CD4-positive, alpha-beta T cell (primary cell): ENCODE measurements around the gene PPCS. TPM values are rescaled to one million over a fixed set of nuclear protein-coding genes. Genes with fewer than 3 reads are reported as not detected.
A peak's percentile ranks its signal among the peaks of the same experiment; 100 is the strongest.

ENCODE experiments used
- ATAC-seq: fragments of 200-7000 bp; cut with Tn5 transposase; one replicate; pipeline ENCODE4 v1.10.0; 2022; ENCODE audit warnings: mild to moderate bottlenecking; ENCODE audit not compliant: poor library complexity
- CTCF ChIA-PET: fragments of 350-600 bp; sonication (Branson Sonifier 250); formaldehyde crosslinking; loops from one replicate; lab custom pipeline; 2021; ENCODE audit warnings: antibody characterized with exemption, inconsistent platforms; lab: Charles Lee
- POLR2A ChIA-PET: fragments of 350-600 bp; sonication (Branson Sonifier 250); formaldehyde crosslinking; loops from one replicate; lab custom pipeline; 2021; ENCODE audit warnings: antibody characterized with exemption, inconsistent platforms; lab: Charles Lee
- DNase-seq, 14 experiments: peaks; one replicate each; pipeline ENCODE4 v3.0.0-alpha.2; 2013 to 2020; ENCODE audit warnings: mixed read lengths in 2 of 14
- H3K27ac ChIP-seq, 2 donors: one replicate each; pipeline versions ENCODE4 v1.5.1 to v1.7.0; 2013; ENCODE audit warnings: low read length in 2 of 2, low read depth in 1 of 2, mild to moderate bottlenecking in 1 of 2
- H3K27me3 ChIP-seq, 2 experiments: 1 replicate in 1 of 2; 2 replicates in 1 of 2; pipeline versions ENCODE4 v1.6.1 to v1.7.0; 2013; ENCODE audit warnings: low read length in 2 of 2, control low read depth in 1 of 2, mild to moderate bottlenecking in 1 of 2, moderate library complexity in 1 of 2; ENCODE audit not compliant: insufficient read depth in 2 of 2, control insufficient read depth in 1 of 2
- H3K36me3 ChIP-seq: one replicate; pipeline ENCODE4 v1.6.1; 2013; ENCODE audit warnings: low read length, control low read depth; ENCODE audit not compliant: insufficient read depth
- H3K4me1 ChIP-seq: one replicate; pipeline ENCODE4 v1.6.1; 2013; ENCODE audit warnings: low read length, control low read depth; ENCODE audit not compliant: insufficient read depth
- H3K4me3 ChIP-seq: one replicate; pipeline ENCODE4 v1.5.1; 2013; ENCODE audit warnings: mild to moderate bottlenecking, low read length, moderate library complexity
- H3K9me3 ChIP-seq, 2 experiments: 1 replicate in 1 of 2; 2 replicates in 1 of 2; pipeline versions ENCODE4 v1.6.1 to v1.7.0; 2013; ENCODE audit warnings: low read length in 2 of 2, mild to moderate bottlenecking in 2 of 2, control low read depth in 1 of 2, moderate library complexity in 1 of 2; ENCODE audit not compliant: control insufficient read depth in 1 of 2, insufficient read depth in 1 of 2
- H3K27ac Mint-ChIP-seq: one replicate; pipeline ENCODE4 v1.8.0; 2020; ENCODE audit warnings: mixed read lengths
- H3K27me3 Mint-ChIP-seq: one replicate; pipeline ENCODE4 v1.8.0; 2021; ENCODE audit warnings: mixed read lengths
- H3K36me3 Mint-ChIP-seq: one replicate; pipeline ENCODE4 v1.8.0; 2021; ENCODE audit warnings: low read depth, mixed read lengths
- H3K4me1 Mint-ChIP-seq: one replicate; pipeline ENCODE4 v1.8.0; 2021; ENCODE audit warnings: low read depth, mixed read lengths
- H3K4me3 Mint-ChIP-seq: one replicate; pipeline ENCODE4 v1.8.0; 2020; ENCODE audit warnings: mild to moderate bottlenecking, mixed read lengths
- H3K9me3 Mint-ChIP-seq: one replicate; pipeline ENCODE4 v1.8.0; 2020; ENCODE audit warnings: mixed read lengths
- CTCF ChIP-seq: fragments of 200-600 bp; IDR thresholded peaks from one replicate; pipeline ENCODE4 v1.8.0; 2022; ENCODE audit warnings: antibody characterized with exemption, mild to moderate bottlenecking
- intact Hi-C, 2 experiments: fragments of 100-400 bp; cut with DNase I in 1 of 2; cut with micrococcal nuclease in 1 of 2; formaldehyde crosslinking; loops; one replicate each; pipeline versions ENCODE4 v1.15.1 to v1.9.0; 2023 to 2025; cut with DNase I, micrococcal nuclease
- total RNA-seq, 174 experiments: library from RNA in 2 of 174; stranded (reverse) in 2 of 174; gene quantifications; one replicate each; pipeline ENCODE4 v1.2.3 and lab custom pipeline; 2021 to 2026

PPCS gene
- total RNA-seq, 2 experiments from 2014 or later: 39.7 to 40.4 TPM

GRCh38 chr1:42461196-42461595 lies 4.9 kb downstream of the PPCS start:
- H3K4me3 Mint-ChIP-seq: peak overlapping the region; percentile 6
- intact Hi-C loops: loop anchor here in 1 of 2 experiments (5.0 to 10.0 kb wide), 3 partner anchors 306 to 424 kb away; partner anchors contain the start of genes C1orf50, P3H1 and ZNF691
- no peak overlapping the region for H3K27ac ChIP-seq

GRCh38 chr1:42462828-42463763 lies 6.8 kb downstream of the PPCS start, which contains the start of gene CCDC30:
CCDC30 (plus strand) TSS chr1:42463286; CDS start chr1:42480552, 17,266 bp downstream.
- Histone ChIP-seq H3K9me3 (no peaks in the 10 kb centered on the region), H3K4me3 (peak within 1 kb of the TSS; percentile 69), H3K27ac (peak within 1 kb of the TSS; percentile 49 to 86), H3K4me1 (peaks cover 15% of the 10 kb centered on the region), H3K27me3 (no peaks in the 10 kb centered on the region), H3K36me3 (peaks cover 39% of the 10 kb centered on the region)
- Mint-ChIP-seq H3K36me3 (peaks cover 39% of the 10 kb centered on the region), H3K4me1 (peaks cover 52% of the 10 kb centered on the region), H3K27me3 (peaks cover 4% of the 10 kb centered on the region), H3K9me3 (no peaks in the 10 kb centered on the region), H3K27ac (peak within 1 kb of the TSS; percentile 86), H3K4me3 (peak within 1 kb of the TSS; percentile 87)
- DNase-seq (peak; percentile 91 to 99 (median 95)), ATAC-seq (peak; percentile 97)
- POLR2A ChIA-PET: interaction anchor here (1.0 to 1.7 kb wide), 7 partner anchors 11 to 709 kb away, joined by 3 to 11 read pairs (median 5); partner anchors contain the start of genes C1orf50, CFAP57, EBNA1BP2 and P3H1
- CTCF ChIA-PET: interaction anchor here (0.6 to 0.9 kb wide), 3 partner anchors 12 to 177 kb away, joined by 3 to 5 read pairs (median 4); no protein-coding TSS in a partner anchor
- TF ChIP-seq CTCF: no peak
- intact Hi-C loops: loop anchor here (2.0 to 10.0 kb wide), 5 partner anchors 128 to 426 kb away; partner anchors contain the start of genes C1orf50 (in 1 of the 2), FOXJ3 (in 1 of the 2), P3H1 (in 1 of the 2) and PPIH (in 1 of the 2)

More at GRCh38 chr1:42461196-42461595, 4.9 kb downstream of the PPCS start:
- peaks cover 55% of the 10 kb centered on the region for H3K36me3 Mint-ChIP-seq
- no peaks in the 10 kb centered on the region for H3K27me3 ChIP-seq
- no peak for TF ChIP-seq CTCF
- peaks cover 29% of the 10 kb centered on the region for H3K4me1 ChIP-seq
- ChIA-PET CTCF (no interaction called here), POLR2A (no interaction called here)
- H3K36me3 ChIP-seq: peaks cover 43% of the 10 kb centered on the region
- H3K27me3 Mint-ChIP-seq: no peaks in the 10 kb centered on the region
- peaks cover 69% of the 10 kb centered on the region for H3K4me1 Mint-ChIP-seq
- no peak for DNase-seq
- H3K9me3 ChIP-seq: no peaks in the 10 kb centered on the region
- no peak overlapping the region for H3K4me3 ChIP-seq
- peak overlapping the region; percentile 86 for H3K27ac Mint-ChIP-seq
- no peaks in the 10 kb centered on the region for H3K9me3 Mint-ChIP-seq
- no peak for ATAC-seq

- Histone ChIP-seq H3K36me3 (peaks cover 31% of the 10 kb centered on the region), H3K4me3 (no peak overlapping the region), H3K27ac (no peak overlapping the region), H3K4me1 (peaks cover 14% of the 10 kb centered on the region), H3K9me3 (no peaks in the 10 kb centered on the region), H3K27me3 (no peaks in the 10 kb centered on the region)
- Mint-ChIP-seq H3K27me3 (peaks cover 4% of the 10 kb centered on the region), H3K4me1 (peaks cover 45% of the 10 kb centered on the region), H3K36me3 (peaks cover 30% of the 10 kb centered on the region), H3K4me3 (peak overlapping the region; percentile 87), H3K9me3 (no peaks in the 10 kb centered on the region), H3K27ac (peak overlapping the region; percentile 86)
- ChIA-PET CTCF (interaction anchor here (0.6 to 0.9 kb wide), 3 partner anchors 11 to 176 kb away, joined by 3 to 5 read pairs (median 4); no protein-coding TSS in a partner anchor), POLR2A (interaction anchor here (1.7 kb wide), 1 partner anchor 144 kb away, joined by 6 read pairs; no protein-coding TSS in a partner anchor)
- DNase-seq: no peak
- TF ChIP-seq CTCF: no peak
- ATAC-seq: no peak
- intact Hi-C loops: loop anchor here (2.0 to 10.0 kb wide), 5 partner anchors 129 to 427 kb away; partner anchors contain the start of genes C1orf50 (in 1 of the 2), FOXJ3 (in 1 of the 2), P3H1 (in 1 of the 2) and PPIH (in 1 of the 2)
These were observed 7.6 kb downstream of the PPCS start for GRCh38 chr1:42463921-42464320.
